Esophagus muscularis mucosa (tissue), 4 donors: Measurements from ENCODE around the gene JARID2. TPM values are rescaled to one million over a fixed set of nuclear protein-coding genes. Genes with fewer than 3 reads are reported as not detected.
"Not testable (repeated sequence)": the region's sequence is repeated elsewhere in the genome, so short reads cannot be mapped to it uniquely, and the experiment has no call there.

Experiments used
- DNase-seq: peaks from one replicate; pipeline ENCODE4 v3.0.0-alpha.2; 2017; ENCODE audit errors: extremely low spot score
- H3K27ac ChIP-seq, 4 donors: fragments of 200-600 bp; sonication (generic); replicated peaks in 1 of 4; 1 replicate in 3 of 4; 2 replicates in 1 of 4; pipeline ENCODE4 v1.5.1; 2016 to 2019; ENCODE audit warnings: mild to moderate bottlenecking in 1 of 4
- H3K27me3 ChIP-seq, 4 donors: fragments of 200-600 bp; sonication (generic); one replicate each; pipeline versions ENCODE4 v1.5.1 to v1.6.0; 2016 to 2019
- H3K36me3 ChIP-seq, 4 donors: fragments of 200-600 bp; sonication (generic); one replicate each; pipeline ENCODE4 v1.5.1; 2016 to 2019
- H3K4me1 ChIP-seq, 4 donors: fragments of 200-600 bp; sonication (generic); one replicate each; pipeline ENCODE4 v1.5.1; 2016 to 2019
- H3K4me3 ChIP-seq, 4 donors: fragments of 200-600 bp; sonication (generic); 1 replicate in 2 of 4; 2 replicates in 2 of 4; pipeline ENCODE4 v1.5.1; 2016 to 2019; ENCODE audit warnings: mild to moderate bottlenecking in 4 of 4, moderate library complexity in 1 of 4
- H3K9me3 ChIP-seq, 4 donors: fragments of 200-600 bp; sonication (generic); 1 replicate in 3 of 4; 2 replicates in 1 of 4; pipeline ENCODE4 v1.5.1; 2016 to 2019
- EP300 ChIP-seq: sonication (generic); formaldehyde crosslinking; IDR thresholded peaks from one replicate; pipeline ENCODE4 v1.6.1; 2017; ENCODE audit warnings: antibody characterized with exemption
- POLR2A ChIP-seq: fragments of 450-650 bp; IDR thresholded peaks from one replicate; pipeline ENCODE4 v1.6.1; 2017; ENCODE audit warnings: antibody characterized with exemption, moderate library complexity, mild to moderate bottlenecking, low read depth
- POLR2AphosphoS5 ChIP-seq, 2 donors: sonication (generic); formaldehyde crosslinking; IDR thresholded peaks; one replicate each; pipeline ENCODE4 v1.6.1; 2017; ENCODE audit warnings: antibody characterized with exemption in 2 of 2
- WGBS: methylation state at CpG from one replicate; pipeline ENCODE4 v1.1.5; 2018; 5-methylcytosine and 5-hydroxymethylcytosine counted together
- intact Hi-C: fragments of 100-400 bp; cut with DNase I; formaldehyde crosslinking; loops from one replicate; pipeline ENCODE4 v1.15.1; 2023
- total RNA-seq, 4 donors: library from RNA; depleted of rRNA; stranded (reverse); fragments of >200 nt; gene quantifications; one replicate each; pipeline versions ENCODE4 v1.1.0 to v1.2.1, GENCODE V29; 2016
- TF ChIP-seq, protein P1 (sequence below), 3 experiments: fragments of 200-600 bp in 2 of 3; fragments of 450-650 bp in 1 of 3; sonication (generic) in 2 of 3; IDR thresholded peaks; one replicate each; pipeline ENCODE4 v1.5.1; 2017 to 2019; ENCODE audit warnings: antibody characterized with exemption in 3 of 3, mild to moderate bottlenecking in 2 of 3, moderate library complexity in 1 of 3

The JARID2 gene
- total RNA-seq, 4 donors from 2014 or later = 5.8 to 10.4 (median 8.1) TPM

DNA sequence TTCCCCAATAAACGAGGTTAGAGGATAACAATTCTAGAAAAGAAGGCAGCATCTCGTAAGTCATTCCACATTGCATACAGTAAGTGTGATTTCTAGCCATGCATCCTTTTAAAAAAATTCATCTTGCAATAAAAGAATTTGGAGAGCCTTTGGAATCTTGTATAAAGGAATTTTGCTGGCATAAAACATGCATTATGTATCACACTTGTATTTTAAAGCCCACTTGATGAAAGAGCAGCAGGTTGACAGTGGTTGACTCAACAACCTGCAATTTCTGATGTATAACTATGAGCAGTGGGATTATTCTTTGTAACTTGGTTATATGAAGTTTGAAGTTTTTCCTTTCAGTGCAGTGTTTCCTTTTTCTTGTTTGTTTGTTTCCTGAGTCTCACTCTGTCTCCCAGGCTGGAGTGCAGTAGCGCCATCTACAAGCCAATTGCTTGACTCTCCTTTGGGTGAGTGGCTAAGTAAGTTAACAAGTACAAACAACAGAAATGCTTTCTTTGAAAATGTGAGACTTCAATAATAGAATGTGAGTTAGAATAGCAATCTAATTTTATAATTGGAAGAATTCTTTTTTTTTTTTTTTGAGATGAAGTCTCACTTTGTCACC is 39.9 kb downstream of the JARID2 start:
- intact Hi-C loops = loop anchor here (10.0 kb wide), 1 partner anchor 69 kb away; no protein-coding TSS in a partner anchor
- DNase-seq = no peak
- H3K27me3 ChIP-seq = no peaks in the 10 kb centered on the region
- TF ChIP-seq POLR2A (no peak), EP300 (no peak), POLR2AphosphoS5 (IDR thresholded peaks at IDR 0.05) (no peak)
- TF ChIP-seq, protein P1, sequence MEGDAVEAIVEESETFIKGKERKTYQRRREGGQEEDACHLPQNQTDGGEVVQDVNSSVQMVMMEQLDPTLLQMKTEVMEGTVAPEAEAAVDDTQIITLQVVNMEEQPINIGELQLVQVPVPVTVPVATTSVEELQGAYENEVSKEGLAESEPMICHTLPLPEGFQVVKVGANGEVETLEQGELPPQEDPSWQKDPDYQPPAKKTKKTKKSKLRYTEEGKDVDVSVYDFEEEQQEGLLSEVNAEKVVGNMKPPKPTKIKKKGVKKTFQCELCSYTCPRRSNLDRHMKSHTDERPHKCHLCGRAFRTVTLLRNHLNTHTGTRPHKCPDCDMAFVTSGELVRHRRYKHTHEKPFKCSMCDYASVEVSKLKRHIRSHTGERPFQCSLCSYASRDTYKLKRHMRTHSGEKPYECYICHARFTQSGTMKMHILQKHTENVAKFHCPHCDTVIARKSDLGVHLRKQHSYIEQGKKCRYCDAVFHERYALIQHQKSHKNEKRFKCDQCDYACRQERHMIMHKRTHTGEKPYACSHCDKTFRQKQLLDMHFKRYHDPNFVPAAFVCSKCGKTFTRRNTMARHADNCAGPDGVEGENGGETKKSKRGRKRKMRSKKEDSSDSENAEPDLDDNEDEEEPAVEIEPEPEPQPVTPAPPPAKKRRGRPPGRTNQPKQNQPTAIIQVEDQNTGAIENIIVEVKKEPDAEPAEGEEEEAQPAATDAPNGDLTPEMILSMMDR (IDR thresholded peaks at IDR 0.05) = no peak
- no peaks in the 10 kb centered on the region for H3K9me3 ChIP-seq
- no peak overlapping the region for H3K4me3 ChIP-seq
- WGBS = 91% methylated on average over 3 of the region's 3 CpGs
- no peaks in the 10 kb centered on the region for H3K36me3 ChIP-seq
- no peak overlapping the region for H3K27ac ChIP-seq
- peaks cover 34 to 42% (median 39%) of the 10 kb centered on the region in 4 donors for H3K4me1 ChIP-seq

DNA sequence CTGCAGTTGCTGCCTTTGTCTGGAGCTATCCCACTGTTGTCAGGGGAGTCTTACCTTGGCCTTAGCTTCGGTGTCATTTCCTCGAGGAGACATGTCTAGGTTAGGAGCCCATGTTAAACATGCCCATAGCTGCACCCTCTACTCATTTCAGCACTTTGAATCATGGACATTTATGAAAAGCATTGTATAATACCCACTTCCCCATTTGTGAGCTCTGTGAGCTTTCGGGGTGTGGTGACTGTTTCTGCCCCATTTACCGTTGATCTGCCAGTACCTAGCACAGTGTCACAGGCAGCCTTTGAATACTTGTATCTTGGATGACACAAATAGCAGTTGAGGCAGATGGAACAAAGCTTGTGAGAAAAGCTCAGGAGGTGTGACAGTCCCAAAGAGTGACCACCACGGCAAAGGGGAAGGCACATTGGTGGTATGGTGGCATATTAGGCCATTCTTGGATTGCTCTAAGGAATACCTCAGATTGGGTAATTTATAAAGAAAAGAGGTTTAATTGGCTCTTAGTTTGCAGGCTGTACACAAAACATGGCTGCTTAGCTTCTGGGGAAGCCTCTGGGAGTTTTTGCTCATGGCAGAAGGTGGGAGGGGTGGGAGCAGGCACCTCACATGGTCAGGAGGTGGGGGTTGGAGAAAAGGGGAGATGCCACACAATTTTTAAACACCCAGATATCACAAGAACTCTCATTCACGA is 42.0 kb downstream of the JARID2 start:
- 79% methylated on average over 5 of the region's 6 CpGs for WGBS
- no peak for DNase-seq
- Histone ChIP-seq H3K27me3 (no peaks in the 10 kb centered on the region), H3K27ac (no peak overlapping the region), H3K4me1 (peaks cover 22 to 36% (median 30%) of the 10 kb centered on the region in 4 donors), H3K4me3 (no peak overlapping the region), H3K36me3 (no peaks in the 10 kb centered on the region), H3K9me3 (no peaks in the 10 kb centered on the region)
- TF ChIP-seq POLR2A = no peak
- TF ChIP-seq EP300 = no peak
- TF ChIP-seq, protein P1 (IDR thresholded peaks at IDR 0.05) = no peak
- no peak for TF ChIP-seq POLR2AphosphoS5 (IDR thresholded peaks at IDR 0.05)
- intact Hi-C loops = loop anchor here (10.0 kb wide), 1 partner anchor 67 kb away; no protein-coding TSS in a partner anchor

- intact Hi-C loops = loop anchor here (10.0 kb wide), 1 partner anchor 66 kb away; no protein-coding TSS in a partner anchor
- no peak overlapping the region for H3K4me3 ChIP-seq
- no peak for DNase-seq
- H3K36me3 ChIP-seq = no peaks in the 10 kb centered on the region
- no peaks in the 10 kb centered on the region for H3K9me3 ChIP-seq
- 88% methylated on average over 8 of the region's 8 CpGs for WGBS
- no peak overlapping the region for H3K27ac ChIP-seq
- H3K4me1 ChIP-seq = peaks cover 25 to 45% (median 33%) of the 10 kb centered on the region in 4 donors
- no peaks in the 10 kb centered on the region for H3K27me3 ChIP-seq
- TF ChIP-seq EP300 = no peak
- TF ChIP-seq POLR2AphosphoS5 (IDR thresholded peaks at IDR 0.05) = no peak
- TF ChIP-seq, protein P1 (IDR thresholded peaks at IDR 0.05) = no peak
- TF ChIP-seq POLR2A = no peak
These were observed 43.0 kb downstream of the JARID2 start for GRCh38 chr6:15288856-15289255.

GRCh38 chr6:15289456-15289855 is 43.6 kb downstream of the JARID2 start:
- peaks cover 27 to 49% (median 37%) of the 10 kb centered on the region in 4 donors for H3K4me1 ChIP-seq
- 86% methylated on average over 7 of the region's 7 CpGs for WGBS
- not testable (repeated sequence) for H3K36me3 ChIP-seq, H3K9me3 ChIP-seq, H3K4me3 ChIP-seq, H3K27ac ChIP-seq, DNase-seq, H3K27me3 ChIP-seq
- intact Hi-C loops = loop anchor here (10.0 kb wide), 1 partner anchor 65 kb away; no protein-coding TSS in a partner anchor

- H3K27ac ChIP-seq = no peak overlapping the region
- intact Hi-C loops = no loop called here
- H3K36me3 ChIP-seq = no peaks in the 10 kb centered on the region
- no peak overlapping the region for H3K4me3 ChIP-seq
- TF ChIP-seq, protein P1 (IDR thresholded peaks at IDR 0.05) = no peak
- TF ChIP-seq POLR2AphosphoS5 (IDR thresholded peaks at IDR 0.05) (no peak), EP300 (no peak), POLR2A (no peak)
- peaks cover 21 to 42% (median 30%) of the 10 kb centered on the region in 4 donors for H3K4me1 ChIP-seq
- no peaks in the 10 kb centered on the region for H3K27me3 ChIP-seq
- H3K9me3 ChIP-seq = no peaks in the 10 kb centered on the region
- 85% methylated on average over 2 of the region's 2 CpGs for WGBS
- no peak for DNase-seq
These were observed 44.3 kb downstream of the JARID2 start for GRCh38 chr6:15290067-15290680.
